ENCODE results near the gene ATP13A1. TPM values are rescaled to one million over a fixed set of nuclear protein-coding genes. Genes with fewer than 3 reads are reported as not detected.
"Not testable (repeated sequence)": the region's sequence is repeated elsewhere in the genome, so short reads cannot be mapped to it uniquely, and the experiment has no call there.

ATP13A1 gene
- total RNA-seq, 2 donors from 2014 or later = 77.0 to 79.8 TPM

DNA sequence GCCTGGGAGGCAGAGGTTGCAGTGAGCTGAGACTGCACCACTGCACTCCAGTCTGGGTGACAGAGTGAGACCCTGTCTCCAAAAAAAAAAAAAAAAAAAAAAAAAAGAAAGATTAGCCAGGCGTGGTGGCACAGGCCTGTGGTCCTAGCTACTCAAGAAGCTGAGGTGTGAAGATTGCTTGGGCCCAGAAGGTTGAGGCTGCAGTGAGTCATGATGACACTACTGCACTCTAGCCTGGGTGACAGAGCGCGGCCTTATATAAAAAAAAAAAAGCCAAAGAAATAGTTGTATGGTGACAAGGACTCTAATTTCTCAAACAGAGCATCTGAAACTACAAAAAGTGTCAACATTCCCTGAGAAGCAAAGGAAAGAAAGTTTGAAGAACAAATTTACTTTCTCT, 48.4 kb downstream of the ATP13A1 start:
- no peak overlapping the region for H3K9ac ChIP-seq (ENCODE audit: extremely low read depth, low read length, poor library complexity, severe bottlenecking)
- no peak overlapping the region for H3K4me3 Mint-ChIP-seq

GRCh38 chr19:19613506-19613905, 50.0 kb downstream of the ATP13A1 start:
- TF ChIP-seq CTCF (conservative IDR thresholded peaks at IDR 0.05) = no peak
- Histone ChIP-seq H3K4me3 (ENCODE audit: low read length) (no peak overlapping the region), H3K27me3 (ENCODE audit: control insufficient read depth, insufficient read depth, low read length, poor library complexity, severe bottlenecking) (no peaks in the 10 kb centered on the region), H3K4me1 (ENCODE audit: control insufficient read depth, insufficient read depth, low read length) (no peaks in the 10 kb centered on the region), H3K9ac (ENCODE audit: extremely low read depth, low read length, poor library complexity, severe bottlenecking) (no peak overlapping the region), H3K36me3 (ENCODE audit: control insufficient read depth, insufficient read depth, low read length) (no peaks in the 10 kb centered on the region), H3K9me3 (ENCODE audit: control insufficient read depth, low read length) (no peaks in the 10 kb centered on the region), H3K27ac (ENCODE audit: low read depth, low read length) (no peak overlapping the region)
- no peaks in the 10 kb centered on the region for H3K9me3 Mint-ChIP-seq
- H3K36me3 Mint-ChIP-seq (ENCODE audit: low read depth) = no peaks in the 10 kb centered on the region
- H3K27me3 Mint-ChIP-seq (ENCODE audit: insufficient read depth) = peaks cover 13% of the 10 kb centered on the region
- no peak for DNase-seq
- 89% methylated on average over 3 to 4 of the region's 4 CpGs for WGBS, 2 experiments (ENCODE audit: insufficient coverage in 1 of 2, insufficient read length in 1 of 2)
- H3K4me3 Mint-ChIP-seq = no peak overlapping the region
- peaks cover 6% of the 10 kb centered on the region for H3K4me1 Mint-ChIP-seq
- peak overlapping the region; percentile 1 for H3K27ac Mint-ChIP-seq

More for the DNA sequence above, 48.4 kb downstream of the ATP13A1 start:
- H3K4me1 ChIP-seq (ENCODE audit: control insufficient read depth, insufficient read depth, low read length) = no peaks in the 10 kb centered on the region
- H3K27ac ChIP-seq (ENCODE audit: low read depth, low read length) = no peak overlapping the region
- peaks cover 19% of the 10 kb centered on the region for H3K27me3 Mint-ChIP-seq (ENCODE audit: insufficient read depth)
- H3K4me1 Mint-ChIP-seq = peaks cover 6% of the 10 kb centered on the region
- no peaks in the 10 kb centered on the region for H3K27me3 ChIP-seq (ENCODE audit: control insufficient read depth, insufficient read depth, low read length, poor library complexity, severe bottlenecking)
- no peaks in the 10 kb centered on the region for H3K9me3 ChIP-seq (ENCODE audit: control insufficient read depth, low read length)
- H3K36me3 ChIP-seq (ENCODE audit: control insufficient read depth, insufficient read depth, low read length) = no peaks in the 10 kb centered on the region
- no peak overlapping the region for H3K4me3 ChIP-seq (ENCODE audit: low read length)
- H3K9me3 Mint-ChIP-seq = no peaks in the 10 kb centered on the region
- peak overlapping the region; percentile 2 for H3K27ac Mint-ChIP-seq
- TF ChIP-seq CTCF (conservative IDR thresholded peaks at IDR 0.05) = no peak
- H3K36me3 Mint-ChIP-seq (ENCODE audit: low read depth) = no peaks in the 10 kb centered on the region
- 98 to 100% methylated on average over 2 to 3 of the region's 3 CpGs for WGBS, 2 experiments (ENCODE audit: insufficient coverage in 1 of 2, insufficient read length in 1 of 2)
- no peak for DNase-seq

GRCh38 chr19:19610376-19611202, 52.9 kb downstream of the ATP13A1 start:
- Histone ChIP-seq H3K36me3 (ENCODE audit: control insufficient read depth, insufficient read depth, low read length) (no peaks in the 10 kb centered on the region), H3K4me3 (ENCODE audit: low read length) (no peak overlapping the region), H3K27ac (ENCODE audit: low read depth, low read length) (no peak overlapping the region), H3K9ac (ENCODE audit: extremely low read depth, low read length, poor library complexity, severe bottlenecking) (no peak overlapping the region), H3K27me3 (ENCODE audit: control insufficient read depth, insufficient read depth, low read length, poor library complexity, severe bottlenecking) (no peaks in the 10 kb centered on the region), H3K9me3 (ENCODE audit: control insufficient read depth, low read length) (no peaks in the 10 kb centered on the region), H3K4me1 (ENCODE audit: control insufficient read depth, insufficient read depth, low read length) (no peaks in the 10 kb centered on the region)
- H3K27ac Mint-ChIP-seq = no peak overlapping the region
- DNase-seq = no peak
- no peak overlapping the region for H3K4me3 Mint-ChIP-seq
- no peaks in the 10 kb centered on the region for H3K9me3 Mint-ChIP-seq
- H3K4me1 Mint-ChIP-seq = peaks cover 5% of the 10 kb centered on the region
- TF ChIP-seq CTCF (conservative IDR thresholded peaks at IDR 0.05) = no peak
- 93 to 95% methylated on average over 6 to 9 of the region's 10 CpGs for WGBS, 2 experiments (ENCODE audit: insufficient coverage in 1 of 2, insufficient read length in 1 of 2)
- H3K36me3 Mint-ChIP-seq (ENCODE audit: low read depth) = no peaks in the 10 kb centered on the region
- no peaks in the 10 kb centered on the region for H3K27me3 Mint-ChIP-seq (ENCODE audit: insufficient read depth)

- H3K4me3 ChIP-seq (ENCODE audit: low read length); H3K9me3 ChIP-seq (ENCODE audit: control insufficient read depth, low read length); H3K9me3 Mint-ChIP-seq; H3K4me3 Mint-ChIP-seq; H3K36me3 Mint-ChIP-seq (ENCODE audit: low read depth); H3K36me3 ChIP-seq (ENCODE audit: control insufficient read depth, insufficient read depth, low read length); H3K4me1 ChIP-seq (ENCODE audit: control insufficient read depth, insufficient read depth, low read length); DNase-seq; H3K27ac ChIP-seq (ENCODE audit: low read depth, low read length); H3K4me1 Mint-ChIP-seq; H3K27me3 Mint-ChIP-seq (ENCODE audit: insufficient read depth); H3K9ac ChIP-seq (ENCODE audit: extremely low read depth, low read length, poor library complexity, severe bottlenecking); H3K27me3 ChIP-seq (ENCODE audit: control insufficient read depth, insufficient read depth, low read length, poor library complexity, severe bottlenecking): not testable (repeated sequence)
- WGBS, 2 experiments (ENCODE audit: insufficient coverage in 1 of 2, insufficient read length in 1 of 2) = 90 to 93% methylated on average over 6 to 8 of the region's 8 CpGs
- H3K27ac Mint-ChIP-seq = peak overlapping the region; percentile 39
These were observed 56.8 kb downstream of the ATP13A1 start for GRCh38 chr19:19606686-19607085.
